Ovary (tissue), 9 donors: ENCODE results near the gene CLOCK. TPM values are rescaled to one million over a fixed set of nuclear protein-coding genes. Genes with fewer than 3 reads are reported as not detected.

Experiments used
- DNase-seq, 5 donors: peaks; one replicate each; pipeline ENCODE4 v3.0.0-alpha.2; 2019 to 2020
- H3K27ac ChIP-seq, 2 donors: fragments of 200-600 bp; one replicate each; pipeline versions ENCODE4 v1.5.1 to v1.8.0; 2019 to 2022
- H3K27me3 ChIP-seq: fragments of 200-600 bp; one replicate; pipeline ENCODE4 v1.8.0; 2022
- H3K36me3 ChIP-seq: fragments of 200-600 bp; sonication (generic); one replicate; pipeline ENCODE4 v1.5.1; 2019
- H3K4me1 ChIP-seq: one replicate; pipeline ENCODE4 v1.8.1; 2013; ENCODE audit warnings: mild to moderate bottlenecking, moderate library complexity; ENCODE audit not compliant: insufficient read depth
- H3K4me3 ChIP-seq: fragments of 200-600 bp; sonication (generic); one replicate; pipeline ENCODE4 v1.5.1; 2017
- H3K9me3 ChIP-seq, 2 donors: fragments of 200-600 bp in 1 of 2; sonication (generic) in 1 of 2; one replicate each; pipeline versions ENCODE4 v1.5.1 to v1.8.1; 2013 to 2019; ENCODE audit warnings: mild to moderate bottlenecking in 1 of 2, moderate library complexity in 1 of 2
- EP300 ChIP-seq: sonication (generic); formaldehyde crosslinking; IDR thresholded peaks from one replicate; pipeline ENCODE4 v1.6.1; 2017; ENCODE audit warnings: antibody characterized with exemption
- POLR2A ChIP-seq: fragments of 450-650 bp; IDR thresholded peaks from one replicate; pipeline ENCODE4 v1.6.1; 2017; ENCODE audit warnings: antibody characterized with exemption, mild to moderate bottlenecking, moderate library complexity
- WGBS, 3 donors: extraction: QIAGEN DNeasy Blood & Tissue Kit in 1 of 3; methylation state at CpG; one replicate each; pipeline versions ENCODE4 v1.1.5 to v1.1.7; 2013 to 2017; 5-methylcytosine and 5-hydroxymethylcytosine counted together
- intact Hi-C, 4 donors: fragments of 100-400 bp; cut with DNase I; formaldehyde crosslinking; loops; one replicate each; pipeline versions ENCODE4 v1.11.0 to v1.15.1; 2022 to 2023
- polyA plus RNA-seq, 2 donors: library from polyadenylated mRNA; stranded (reverse); fragments of 200-250 nt in 1 of 2; fragments of 350-450 nt in 1 of 2; fragmentation: Illumina TruSeq in 1 of 2; extraction: RNeasy Lipid Tissue Mini Kit (QIAGEN cat#74804) in 1 of 2; gene quantifications; one replicate each; pipeline ENCODE4 v1.2.3, GENCODE V29; 2013 to 2014
- total RNA-seq, 7 donors: library from RNA; depleted of rRNA in 2 of 7; stranded (reverse); fragments of >200 nt in 2 of 7; fragmentation: NEBNext Ultra II Directional in 3 of 7; extraction: Animal tissue kit (Norgen Biotek cat#: 25700) in 3 of 7; gene quantifications; one replicate each; pipeline versions ENCODE4 v1.1.0 to v1.2.4, GENCODE V29; 2016 to 2023
- TF ChIP-seq, protein P1 (sequence below), 3 donors: fragments of 450-650 bp in 2 of 3; fragments of 200-600 bp in 1 of 3; IDR thresholded peaks; one replicate each; pipeline versions ENCODE4 v1.5.1 to v1.8.0; 2016 to 2022; ENCODE audit warnings: antibody characterized with exemption in 3 of 3, mild to moderate bottlenecking in 1 of 3
- donor health status: DM: no; HTN: no; CAD: no; lungs with moderate emphysema.
- donor health status: DM: no; HTN: no; CAD: no.
- donor health status: Bipolar disorder and iron deficiency.
- donor health status: DM: yes; HTN: yes; CAD: no.
- donor health status: DM: no; HTN: no; CAD: no.
- donor health status: DM: yes; HTN: yes; CAD: no.

CLOCK gene
- total and polyA plus RNA-seq, 9 donors, result 5.4 to 36.4 (median 27.5) TPM

DNA sequence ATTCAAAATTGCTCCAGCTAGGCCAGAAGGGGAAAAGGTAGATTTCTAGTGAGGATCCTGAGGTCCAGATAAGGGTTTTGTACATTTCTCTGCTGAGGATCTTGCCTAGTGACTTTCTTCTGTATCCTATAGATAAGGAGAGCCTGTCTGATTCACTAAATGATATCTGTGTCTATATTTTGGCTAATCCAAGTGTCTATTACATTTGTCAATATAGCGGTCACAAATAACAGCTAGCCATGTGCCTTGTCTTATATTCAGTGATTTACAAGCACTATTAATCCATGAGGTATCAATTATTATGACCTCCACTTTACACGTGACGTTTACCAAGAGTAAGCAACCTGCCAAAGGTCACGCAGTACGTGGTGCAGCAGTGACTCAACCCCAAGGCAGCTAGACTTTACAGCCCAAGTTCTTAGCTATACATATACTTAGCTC, 109.3 kb downstream of the CLOCK start:
- intact Hi-C loops, result no loop called here
- 79 to 85% (median 82%) methylated on average over 5 of the region's 5 CpGs for WGBS, 3 donors
- no peaks in the 10 kb centered on the region for H3K4me1 ChIP-seq
- DNase-seq, result no peak
- no peaks in the 10 kb centered on the region for H3K27me3 ChIP-seq
- no peaks in the 10 kb centered on the region for H3K36me3 ChIP-seq
- TF ChIP-seq, protein P1, sequence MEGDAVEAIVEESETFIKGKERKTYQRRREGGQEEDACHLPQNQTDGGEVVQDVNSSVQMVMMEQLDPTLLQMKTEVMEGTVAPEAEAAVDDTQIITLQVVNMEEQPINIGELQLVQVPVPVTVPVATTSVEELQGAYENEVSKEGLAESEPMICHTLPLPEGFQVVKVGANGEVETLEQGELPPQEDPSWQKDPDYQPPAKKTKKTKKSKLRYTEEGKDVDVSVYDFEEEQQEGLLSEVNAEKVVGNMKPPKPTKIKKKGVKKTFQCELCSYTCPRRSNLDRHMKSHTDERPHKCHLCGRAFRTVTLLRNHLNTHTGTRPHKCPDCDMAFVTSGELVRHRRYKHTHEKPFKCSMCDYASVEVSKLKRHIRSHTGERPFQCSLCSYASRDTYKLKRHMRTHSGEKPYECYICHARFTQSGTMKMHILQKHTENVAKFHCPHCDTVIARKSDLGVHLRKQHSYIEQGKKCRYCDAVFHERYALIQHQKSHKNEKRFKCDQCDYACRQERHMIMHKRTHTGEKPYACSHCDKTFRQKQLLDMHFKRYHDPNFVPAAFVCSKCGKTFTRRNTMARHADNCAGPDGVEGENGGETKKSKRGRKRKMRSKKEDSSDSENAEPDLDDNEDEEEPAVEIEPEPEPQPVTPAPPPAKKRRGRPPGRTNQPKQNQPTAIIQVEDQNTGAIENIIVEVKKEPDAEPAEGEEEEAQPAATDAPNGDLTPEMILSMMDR (IDR thresholded peaks at IDR 0.05), result no peak
- TF ChIP-seq EP300 (no peak), POLR2A (no peak)
- no peak overlapping the region for H3K4me3 ChIP-seq
- H3K27ac ChIP-seq, result no peak overlapping the region
- H3K9me3 ChIP-seq, result no peaks in the 10 kb centered on the region

DNA sequence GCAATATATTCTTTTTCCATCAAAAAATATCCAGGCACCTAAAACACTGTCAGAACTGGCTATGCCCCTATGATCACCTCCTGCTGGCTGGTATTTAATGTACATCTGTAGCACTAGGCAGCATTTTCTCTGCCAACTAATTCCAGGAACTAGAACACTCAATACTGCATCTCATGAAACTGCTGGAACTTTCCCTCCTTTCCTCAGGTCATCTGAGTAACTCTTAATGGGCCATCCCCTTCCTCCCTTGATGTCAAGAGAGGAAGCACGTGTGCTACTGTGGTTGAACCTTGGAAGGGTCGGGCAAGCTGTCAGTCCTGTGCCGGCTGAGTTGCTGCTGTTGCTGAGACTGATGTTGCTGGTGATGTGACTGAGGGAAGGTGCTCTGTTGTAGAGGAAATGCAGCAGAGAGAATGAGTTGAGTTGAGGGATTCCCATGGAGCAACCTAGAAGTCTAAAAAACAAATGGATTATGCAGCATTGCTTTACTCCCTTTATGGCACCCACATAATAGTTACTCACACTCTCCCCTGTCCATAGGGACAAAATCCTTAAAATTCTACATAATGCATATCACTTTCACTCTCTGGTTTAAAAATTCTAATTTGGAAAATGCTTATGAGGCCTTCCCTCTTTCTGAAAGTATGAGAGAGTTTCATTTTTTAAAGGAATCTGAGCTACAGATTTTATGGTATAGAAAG, 111.4 kb downstream of the CLOCK start:
- Histone ChIP-seq H3K27me3 (no peaks in the 10 kb centered on the region), H3K4me3 (no peak overlapping the region), H3K4me1 (peaks cover 2% of the 10 kb centered on the region), H3K27ac (no peak overlapping the region), H3K36me3 (no peaks in the 10 kb centered on the region), H3K9me3 (no peaks in the 10 kb centered on the region)
- TF ChIP-seq POLR2A, result no peak
- TF ChIP-seq EP300, result no peak
- TF ChIP-seq, protein P1 (IDR thresholded peaks at IDR 0.05), result no peak
- WGBS, 3 donors, result 63 to 69% (median 66%) methylated on average over 3 of the region's 3 CpGs
- intact Hi-C loops, result no loop called here
- no peak for DNase-seq

DNA sequence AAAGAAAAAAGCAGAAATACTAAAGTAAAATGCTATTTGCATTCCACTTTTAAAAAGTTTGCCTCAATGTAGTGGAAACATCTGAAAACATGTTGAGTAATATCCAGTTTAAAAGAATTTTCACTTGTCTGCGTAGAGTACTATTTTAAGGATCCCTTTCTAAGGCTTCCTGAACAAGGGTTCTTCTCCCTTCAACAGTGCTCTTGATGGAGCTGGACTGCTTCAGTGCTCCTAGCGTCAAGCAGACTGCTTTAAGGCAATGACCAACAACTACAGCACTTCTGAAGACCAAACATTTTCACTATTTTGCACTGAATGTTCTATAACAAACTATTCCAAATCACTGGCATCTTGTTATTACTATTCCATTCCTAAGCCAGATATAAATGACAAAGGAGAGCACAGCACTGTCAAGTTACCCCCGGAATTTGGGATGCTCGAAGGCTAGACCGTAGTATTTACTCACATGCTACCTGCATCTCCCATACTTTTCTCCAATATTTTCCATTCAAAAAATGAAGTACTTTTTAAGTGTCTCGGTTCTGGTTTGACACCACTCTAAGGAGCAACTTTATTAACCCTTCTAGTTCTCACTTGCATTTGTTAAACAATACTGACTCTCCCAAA, 114.9 kb downstream of the CLOCK start:
- peaks cover 2% of the 10 kb centered on the region for H3K4me1 ChIP-seq
- DNase-seq, result no peak
- no peak for TF ChIP-seq POLR2A
- TF ChIP-seq, protein P1 (IDR thresholded peaks at IDR 0.05), result no peak
- no peak for TF ChIP-seq EP300
- no peaks in the 10 kb centered on the region for H3K27me3 ChIP-seq
- H3K4me3 ChIP-seq, result no peak overlapping the region
- no peaks in the 10 kb centered on the region for H3K9me3 ChIP-seq
- no peaks in the 10 kb centered on the region for H3K36me3 ChIP-seq
- 23 to 52% (median 48%) methylated on average over 6 of the region's 6 CpGs for WGBS, 3 donors
- H3K27ac ChIP-seq, result no peak overlapping the region
- intact Hi-C loops, result no loop called here

DNA sequence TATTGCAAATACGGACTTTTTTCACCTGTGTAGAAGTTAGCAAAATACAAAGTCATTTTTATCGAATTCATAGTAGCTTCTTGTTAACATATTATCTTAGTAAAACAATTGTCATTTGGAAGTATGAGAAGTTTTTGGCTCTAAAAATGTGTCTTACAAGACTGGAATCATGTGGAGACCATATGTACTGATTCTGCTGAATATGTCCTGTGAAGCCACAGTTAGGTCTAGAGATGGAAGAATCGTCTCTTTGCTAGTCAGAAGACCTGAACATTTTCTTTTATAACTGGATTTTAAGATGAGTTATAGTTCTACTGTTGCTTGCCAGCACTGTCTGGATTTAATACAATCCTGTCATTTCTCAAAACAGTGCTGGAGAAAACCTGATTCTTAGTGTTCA, 121.9 kb downstream of the CLOCK start:
- intact Hi-C loops, result no loop called here
- DNase-seq, result no peak
- WGBS, 3 donors, result 52 to 57% (median 56%) methylated on average over 3 of the region's 3 CpGs
- no peak for TF ChIP-seq POLR2A
- TF ChIP-seq, protein P1 (IDR thresholded peaks at IDR 0.05), result no peak
- TF ChIP-seq EP300, result no peak
- no peaks in the 10 kb centered on the region for H3K4me1 ChIP-seq
- H3K36me3 ChIP-seq, result no peaks in the 10 kb centered on the region
- no peak overlapping the region for H3K4me3 ChIP-seq
- no peak overlapping the region for H3K27ac ChIP-seq
- no peaks in the 10 kb centered on the region for H3K9me3 ChIP-seq
- no peaks in the 10 kb centered on the region for H3K27me3 ChIP-seq
